ENCODE results near the gene MAPK8. TPM values are rescaled to one million over a fixed set of nuclear protein-coding genes. Genes with fewer than 3 reads are reported as not detected.

MAPK8 gene
- total and polyA plus RNA-seq, 12 donors: 7.4 to 41.9 (median 30.0) TPM

- Histone ChIP-seq H3K36me3 (no peaks in the 10 kb centered on the region), H3K4me1 (peaks cover 0 to 42% (median 36%) of the 10 kb centered on the region in 9 donors), H3K27ac (peak overlapping the region in 9 of 10 donors; percentile 61 to 99 (median 97)), H3K27me3 (no peaks in the 10 kb centered on the region), H3K9me3 (no peaks in the 10 kb centered on the region), H3K4me3 (peak overlapping the region in 9 of 10 donors; percentile 56 to 96 (median 90))
- 61 to 64% methylated on average over 9 of the region's 9 CpGs for WGBS, 2 donors
- no peak for ATAC-seq
- TF ChIP-seq CTCF (IDR thresholded peaks at IDR 0.05): no peak
- intact Hi-C loops (cut with DNase I): no loop called here
- DNase-seq: no peak
These were observed 592 bp upstream of the MAPK8 start for GRCh38 chr10:48305905-48306264.

- TF ChIP-seq CTCF (IDR thresholded peaks at IDR 0.05): no peak
- Histone ChIP-seq H3K4me1 (peaks cover 0 to 51% (median 36%) of the 10 kb centered on the region in 9 donors), H3K27me3 (no peaks in the 10 kb centered on the region), H3K9me3 (no peaks in the 10 kb centered on the region), H3K4me3 (peak overlapping the region; percentile 56 to 96 (median 90)), H3K27ac (peak overlapping the region; percentile 92 to 99 (median 97)), H3K36me3 (no peaks in the 10 kb centered on the region)
- intact Hi-C loops (cut with DNase I): no loop called here
- WGBS, 2 donors: 1% methylated on average over 63 to 70 of the region's 70 CpGs
- DNase-seq (peak; percentile 70 to 78), ATAC-seq (peak; percentile 55 to 82 (median 78))
These were observed 613 bp downstream of the MAPK8 start for GRCh38 chr10:48306870-48307710.

GRCh38 chr10:48307711-48308018 lies 1.2 kb downstream of the MAPK8 start:
- Histone ChIP-seq H3K4me3 (peak overlapping the region; percentile 56 to 96 (median 90)), H3K27ac (peak overlapping the region in 6 of 10 donors; percentile 95 to 99 (median 98)), H3K4me1 (peaks cover 0 to 51% (median 36%) of the 10 kb centered on the region in 9 donors), H3K36me3 (no peaks in the 10 kb centered on the region), H3K27me3 (no peaks in the 10 kb centered on the region), H3K9me3 (no peaks in the 10 kb centered on the region)
- ATAC-seq (no peak), DNase-seq (no peak)
- 3 to 4% methylated on average over 3 of the region's 3 CpGs for WGBS, 2 donors
- intact Hi-C loops (cut with DNase I): no loop called here
- no peak for TF ChIP-seq CTCF (IDR thresholded peaks at IDR 0.05)

GRCh38 chr10:48309711-48310226 lies 3.3 kb downstream of the MAPK8 start:
- H3K27me3 ChIP-seq: no peaks in the 10 kb centered on the region
- intact Hi-C loops (cut with DNase I): loop anchor here in 1 of 10 donors (2.0 kb wide), 1 partner anchor 29 kb away; no protein-coding TSS in a partner anchor
- H3K27ac ChIP-seq: no peak overlapping the region
- ATAC-seq: no peak
- no peak for DNase-seq
- H3K4me1 ChIP-seq: peaks cover 0 to 51% (median 42%) of the 10 kb centered on the region in 9 donors
- H3K4me3 ChIP-seq: no peak overlapping the region
- WGBS, 2 donors: 66 to 71% methylated on average over 2 of the region's 2 CpGs
- TF ChIP-seq CTCF (IDR thresholded peaks at IDR 0.05): peak in 8 of 9 donors; percentile 10 to 48 (median 32)
- no peaks in the 10 kb centered on the region for H3K36me3 ChIP-seq
- H3K9me3 ChIP-seq: no peaks in the 10 kb centered on the region
